Measurements from ENCODE around the gene LRMDA.

- TF ChIP-seq EZH2 (IDR thresholded peaks at IDR 0.05; ENCODE audit: borderline replicate concordance, low read depth, low read length, poor library complexity, severe bottlenecking): no peak
- TF ChIP-seq CTCF (conservative IDR thresholded peaks at IDR 0.05; ENCODE audit: low read depth, low read length): no peak
These were observed 804.9 kb downstream of the LRMDA start for GRCh38 chr10:76236356-76236755.
